Fibroblast of lung (primary cell): ENCODE measurements around the gene UBE2E2.

ENCODE experiments used
- CTCF ChIP-seq, 2 donors: IDR thresholded peaks in 1 of 2; conservative IDR thresholded peaks in 1 of 2; 1 replicate in 1 of 2; 2 replicates in 1 of 2; pipeline ENCODE4 v1.5.1; 2011 to 2012; ENCODE audit warnings: low read length in 2 of 2, control low read depth in 1 of 2, inconsistent platforms in 1 of 2, low read depth in 1 of 2, mild to moderate bottlenecking in 1 of 2
- EZH2 ChIP-seq: IDR thresholded peaks from 2 replicates; pipeline ENCODE4 v1.5.1; 2012; ENCODE audit warnings: low read length, control low read depth, mild to moderate bottlenecking; ENCODE audit errors: missing control alignments

GRCh38 chr3:23465569-23465968, 262.4 kb downstream of the UBE2E2 start:
- TF ChIP-seq CTCF (conservative IDR thresholded peaks at IDR 0.05 in 1 of 2, IDR thresholded peaks at IDR 0.05 in 1 of 2; ENCODE audit: low read depth in 1 of 2, low read length in 2 of 2) (no peak), EZH2 (no peak)
